Gastroesophageal sphincter (tissue), 4 donors: ENCODE data around the gene L3MBTL4. TPM values are rescaled to one million over a fixed set of nuclear protein-coding genes. Genes with fewer than 3 reads are reported as not detected.

Experiments
- ATAC-seq: fragments of 150-250 bp; one replicate; pipeline ENCODE4 v1.9.1; 2016; ENCODE audit warnings: mild to moderate bottlenecking, moderate library complexity
- H3K27ac ChIP-seq, 4 donors: fragments of 200-600 bp; sonication (generic) in 3 of 4; 1 replicate in 3 of 4; 2 replicates in 1 of 4; pipeline ENCODE4 v1.5.1; 2016 to 2019
- H3K27me3 ChIP-seq: fragments of 200-600 bp; sonication (generic); one replicate; pipeline ENCODE4 v1.5.1; 2019
- H3K36me3 ChIP-seq, 2 donors: fragments of 200-600 bp; sonication (generic); one replicate each; pipeline ENCODE4 v1.5.1; 2019; ENCODE audit warnings: control low read depth in 1 of 2
- H3K4me1 ChIP-seq, 3 donors: fragments of 200-600 bp; sonication (generic); 1 replicate in 2 of 3; 2 replicates in 1 of 3; pipeline ENCODE4 v1.5.1; 2016 to 2019; ENCODE audit warnings: control low read depth in 2 of 3
- H3K4me3 ChIP-seq, 2 donors: fragments of 200-600 bp; sonication (generic); one replicate each; pipeline ENCODE4 v1.5.1; 2019; ENCODE audit warnings: mild to moderate bottlenecking in 1 of 2, moderate library complexity in 1 of 2
- H3K9me3 ChIP-seq, 3 donors: fragments of 200-600 bp; sonication (generic); one replicate each; pipeline ENCODE4 v1.5.1; 2017 to 2019; ENCODE audit warnings: control low read depth in 2 of 3
- CTCF ChIP-seq, 4 experiments: fragments of 200-600 bp in 2 of 4; fragments of 450-650 bp in 2 of 4; sonication (generic) in 1 of 4; IDR thresholded peaks; one replicate each; pipeline ENCODE4 v1.5.1; 2017 to 2019; ENCODE audit warnings: antibody characterized with exemption in 4 of 4, mild to moderate bottlenecking in 2 of 4, moderate library complexity in 2 of 4
- EP300 ChIP-seq: sonication (generic); formaldehyde crosslinking; IDR thresholded peaks from one replicate; pipeline ENCODE4 v1.6.1; 2017; ENCODE audit warnings: antibody characterized with exemption, mild to moderate bottlenecking
- POLR2A ChIP-seq, 2 donors: fragments of 450-650 bp; IDR thresholded peaks; one replicate each; pipeline ENCODE4 v1.6.1; 2017; ENCODE audit warnings: antibody characterized with exemption in 2 of 2, mild to moderate bottlenecking in 2 of 2, moderate library complexity in 1 of 2
- POLR2AphosphoS5 ChIP-seq: sonication (generic); formaldehyde crosslinking; IDR thresholded peaks from one replicate; pipeline ENCODE4 v1.6.1; 2017; ENCODE audit warnings: antibody characterized with exemption
- WGBS, 2 donors: methylation state at CpG; one replicate each; pipeline ENCODE4 v1.1.5; 2018; ENCODE audit warnings: low coverage in 1 of 2; 5-methylcytosine and 5-hydroxymethylcytosine counted together
- total RNA-seq, 4 donors: library from RNA; depleted of rRNA; stranded (reverse); fragments of >200 nt; gene quantifications; one replicate each; pipeline ENCODE4 v1.1.0, GENCODE V29; 2016

Gene L3MBTL4
- total RNA-seq, 4 donors from 2014 or later: 0.46 to 8.1 (median 4.9) TPM

- Histone ChIP-seq H3K36me3 (no peaks in the 10 kb centered on the region), H3K27me3 (no peaks in the 10 kb centered on the region), H3K27ac (no peak overlapping the region), H3K9me3 (no peaks in the 10 kb centered on the region), H3K4me1 (no peaks in the 10 kb centered on the region), H3K4me3 (no peak overlapping the region)
- TF ChIP-seq POLR2AphosphoS5 (no peak), EP300 (no peak), CTCF (IDR thresholded peaks at IDR 0.05) (no peak), POLR2A (IDR thresholded peaks at IDR 0.05) (no peak)
- 88 to 93% methylated on average over 2 to 5 of the region's 5 CpGs for WGBS, 2 donors
- ATAC-seq: no peak
Measured at GRCh38 chr18:6404834-6405233, 9.9 kb downstream of the L3MBTL4 start.

DNA sequence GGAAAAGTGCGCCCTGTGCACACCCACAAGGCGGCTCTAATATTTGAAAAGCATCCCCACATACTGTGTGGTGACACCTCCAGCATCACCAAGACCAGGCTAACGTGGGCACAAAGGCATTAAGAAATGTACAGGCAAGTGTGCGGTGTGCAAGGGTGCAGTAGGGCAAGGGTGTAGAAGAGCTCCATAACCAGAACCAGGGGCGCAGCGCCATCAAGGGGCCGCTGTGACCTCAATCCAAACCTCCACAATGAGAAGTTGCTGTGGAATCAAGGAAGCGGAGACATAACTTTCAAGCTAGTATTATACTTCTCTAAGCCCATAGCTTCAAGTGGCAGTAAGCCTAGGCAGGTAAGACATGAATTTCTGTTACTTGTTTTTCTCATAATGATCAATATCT, 13.0 kb downstream of the L3MBTL4 start:
- WGBS, 2 donors: 62 to 86% methylated on average over 6 to 8 of the region's 8 CpGs
- Histone ChIP-seq H3K4me3 (no peak overlapping the region), H3K27me3 (no peaks in the 10 kb centered on the region), H3K4me1 (no peaks in the 10 kb centered on the region), H3K9me3 (no peaks in the 10 kb centered on the region), H3K27ac (no peak overlapping the region), H3K36me3 (no peaks in the 10 kb centered on the region)
- no peak for ATAC-seq
- TF ChIP-seq POLR2A (IDR thresholded peaks at IDR 0.05): no peak
- TF ChIP-seq POLR2AphosphoS5: no peak
- no peak for TF ChIP-seq CTCF (IDR thresholded peaks at IDR 0.05)
- no peak for TF ChIP-seq EP300

DNA sequence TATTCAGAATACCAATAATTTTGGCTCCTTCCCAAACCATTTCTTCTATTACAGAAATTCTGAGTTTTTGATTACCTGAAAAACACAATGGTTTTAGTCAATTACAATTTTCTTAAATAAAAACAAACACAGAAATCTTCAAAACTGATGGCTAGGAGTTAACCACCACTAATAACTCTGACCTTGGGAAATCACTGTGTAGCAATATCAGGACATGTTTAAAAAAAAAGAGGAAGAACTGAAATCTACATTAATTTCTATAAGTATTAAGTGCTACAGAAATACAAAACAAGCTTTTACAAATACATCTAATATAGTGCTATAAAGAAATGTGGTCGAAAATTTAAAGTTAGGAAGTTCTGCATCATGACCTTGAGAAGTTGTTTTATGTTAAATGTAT, 14.9 kb downstream of the L3MBTL4 start:
- H3K4me1 ChIP-seq: no peaks in the 10 kb centered on the region
- no peaks in the 10 kb centered on the region for H3K36me3 ChIP-seq
- WGBS, 2 donors: 92 to 93% methylated on average over 1 of the region's 1 CpG
- H3K27me3 ChIP-seq: no peaks in the 10 kb centered on the region
- no peak overlapping the region for H3K27ac ChIP-seq
- no peaks in the 10 kb centered on the region for H3K9me3 ChIP-seq
- H3K4me3 ChIP-seq: no peak overlapping the region
- ATAC-seq: no peak
- no peak for TF ChIP-seq EP300

DNA sequence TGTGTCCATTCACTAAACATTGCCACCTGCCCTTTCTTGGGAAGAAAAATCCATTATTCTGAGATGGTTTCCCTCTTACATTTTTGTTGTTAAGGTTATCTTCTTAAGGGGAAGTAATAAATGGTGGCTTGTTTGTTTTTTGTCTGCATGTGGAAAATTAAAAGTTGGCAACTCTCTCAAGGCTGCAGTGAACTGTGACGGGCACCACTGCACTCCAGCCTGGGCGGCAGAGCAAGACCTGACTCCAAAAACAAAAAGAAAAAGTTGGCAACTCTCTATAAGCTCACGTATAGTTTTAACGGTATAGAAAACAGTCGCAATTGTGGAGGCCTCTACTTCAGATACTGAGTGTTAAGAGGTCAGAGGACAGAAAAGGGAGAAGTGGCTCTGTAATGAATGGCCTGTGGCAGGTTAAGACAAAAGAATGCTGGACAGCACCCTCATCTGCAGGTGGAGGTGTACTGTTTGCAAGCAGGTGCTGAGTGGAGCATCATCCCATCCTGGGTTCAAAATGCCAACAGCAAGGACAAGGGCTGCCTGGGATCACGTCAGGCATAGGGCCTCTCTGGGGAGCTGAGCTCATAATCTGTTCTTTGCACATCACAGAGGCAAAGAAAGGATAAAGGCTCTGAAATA, 16.7 kb downstream of the L3MBTL4 start:
- Histone ChIP-seq H3K27me3 (no peaks in the 10 kb centered on the region), H3K36me3 (no peaks in the 10 kb centered on the region), H3K4me1 (no peaks in the 10 kb centered on the region), H3K4me3 (no peak overlapping the region), H3K27ac (no peak overlapping the region), H3K9me3 (no peaks in the 10 kb centered on the region)
- 77% methylated on average over 4 of the region's 6 CpGs; no CpG with 5 or more reads in 1 of the 2 donors for WGBS, 2 donors
- TF ChIP-seq EP300: no peak
- TF ChIP-seq CTCF (IDR thresholded peaks at IDR 0.05): no peak
- TF ChIP-seq POLR2A (IDR thresholded peaks at IDR 0.05): no peak
- no peak for TF ChIP-seq POLR2AphosphoS5
- ATAC-seq: no peak

DNA sequence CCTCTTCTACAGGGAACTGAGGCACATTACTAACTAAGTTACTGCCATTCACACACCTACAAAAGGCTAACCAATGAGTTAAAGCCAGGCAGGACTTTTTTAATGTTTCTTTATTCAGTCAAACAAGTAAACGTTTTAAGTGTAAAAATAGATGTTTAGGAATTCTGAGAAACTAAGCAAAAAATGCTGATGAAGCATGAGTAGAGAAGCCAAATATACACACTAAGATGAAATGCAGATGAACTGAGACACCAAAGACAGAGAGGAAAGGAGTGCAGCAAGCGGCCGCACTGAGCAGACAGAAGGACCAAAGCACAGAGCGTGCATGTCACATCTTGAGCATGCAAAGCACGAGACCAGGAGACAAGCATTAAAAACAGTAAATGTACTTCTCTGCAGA, 17.9 kb downstream of the L3MBTL4 start:
- TF ChIP-seq EP300 (no peak), POLR2AphosphoS5 (no peak), POLR2A (IDR thresholded peaks at IDR 0.05) (no peak), CTCF (IDR thresholded peaks at IDR 0.05) (no peak)
- no peaks in the 10 kb centered on the region for H3K27me3 ChIP-seq
- H3K4me1 ChIP-seq: no peaks in the 10 kb centered on the region
- peaks cover 0 to 8% (median 0%) of the 10 kb centered on the region in 3 donors for H3K9me3 ChIP-seq
- H3K36me3 ChIP-seq: no peaks in the 10 kb centered on the region
- no peak overlapping the region for H3K4me3 ChIP-seq
- WGBS, 2 donors: 47 to 57% methylated on average over 5 of the region's 5 CpGs
- no peak overlapping the region for H3K27ac ChIP-seq
- no peak for ATAC-seq
